Inflammatory macrophage treated with lipopolysaccharide for 1 hour (primary cell): Measurements from ENCODE around the gene TAL2.

Experiments
- DNase-seq, 2 donors: peaks; one replicate each; pipeline ENCODE4 v3.0.0-alpha.2; 2020 to 2022

Gene TAL2

GRCh38 chr9:105662184-105663104 is at the start of gene TAL2:
TAL2 (plus strand) TSS chr9:105662457; CDS start chr9:105662497, 40 bp downstream.
- DNase-seq, result no peak

- no peak for DNase-seq
Measured at GRCh38 chr9:105621001-105621400, 41.3 kb upstream of the TAL2 start.

GRCh38 chr9:105625088-105625487 is 37.2 kb upstream of the TAL2 start:
- no peak for DNase-seq

- no peak for DNase-seq
Measured at GRCh38 chr9:105632807-105633206, 29.4 kb upstream of the TAL2 start.

GRCh38 chr9:105633411-105633810 is 28.8 kb upstream of the TAL2 start:
- no peak for DNase-seq

- DNase-seq, result no peak
Measured at GRCh38 chr9:105636331-105636730, 25.9 kb upstream of the TAL2 start.

GRCh38 chr9:105637787-105638395 is 24.4 kb upstream of the TAL2 start:
- no peak for DNase-seq

GRCh38 chr9:105639936-105640335 is 22.3 kb upstream of the TAL2 start:
- DNase-seq, result no peak

- DNase-seq, result no peak
Measured at GRCh38 chr9:105643795-105644194, 18.5 kb upstream of the TAL2 start.

GRCh38 chr9:105646879-105647594 is 15.2 kb upstream of the TAL2 start:
- DNase-seq, result no peak

- DNase-seq, result no peak
Measured at GRCh38 chr9:105647595-105648349, 14.5 kb upstream of the TAL2 start.

GRCh38 chr9:105651806-105652205 is 10.5 kb upstream of the TAL2 start:
- DNase-seq, result no peak

- peak in 1 of 2 donors; percentile 7 for DNase-seq
Measured at GRCh38 chr9:105656131-105656921, 5.9 kb upstream of the TAL2 start.

- DNase-seq, result no peak
Measured at GRCh38 chr9:105658351-105658750, 3.9 kb upstream of the TAL2 start.

- DNase-seq, result no peak
Measured at GRCh38 chr9:105661011-105661410, 1.2 kb upstream of the TAL2 start.

- DNase-seq, result no peak
Measured at GRCh38 chr9:105663914-105664313, 1.7 kb downstream of the TAL2 start.

- no peak for DNase-seq
Measured at GRCh38 chr9:105667867-105668266, 5.6 kb downstream of the TAL2 start.

GRCh38 chr9:105670315-105670714 is 8.1 kb downstream of the TAL2 start:
- DNase-seq, result no peak

- no peak for DNase-seq
Measured at GRCh38 chr9:105670775-105671174, 8.5 kb downstream of the TAL2 start.

GRCh38 chr9:105672711-105673234 is 10.5 kb downstream of the TAL2 start:
- peak in 1 of 2 donors; percentile 8 for DNase-seq

GRCh38 chr9:105673850-105674387 is 11.7 kb downstream of the TAL2 start:
- DNase-seq, result no peak
